ENCODE results near the gene MIA2.

MIA2 gene

DNA sequence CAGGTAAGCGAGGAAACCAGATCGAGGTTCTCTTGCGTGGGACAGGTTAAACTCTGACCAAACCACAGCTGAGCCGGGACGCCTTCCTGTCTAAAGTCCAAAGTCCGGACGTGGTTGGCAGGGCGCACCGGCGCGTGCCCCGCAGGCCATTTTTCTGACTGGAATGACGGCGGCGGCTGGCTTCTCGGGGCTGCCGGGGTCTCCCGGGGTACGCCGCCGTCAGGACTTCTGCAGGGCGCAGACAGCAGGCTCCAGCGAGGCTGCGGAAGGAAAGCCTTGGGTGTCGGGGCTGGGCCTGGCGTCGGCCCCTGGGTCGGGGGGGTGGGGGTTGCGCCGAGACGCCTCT lies 32.8 kb downstream of the MIA2 start:
- peaks cover 40% of the 10 kb centered on the region for H3K4me1 ChIP-seq (ENCODE audit: low read depth, poor library complexity, severe bottlenecking)
- peak overlapping the region; percentile 47 for H2AFZ ChIP-seq (ENCODE audit: low read depth)

GRCh38 chr14:39266871-39267607 lies 33.3 kb downstream of the MIA2 start:
- Histone ChIP-seq H2AFZ (ENCODE audit: low read depth) (peak overlapping the region; percentile 47), H3K27ac (peak overlapping the region; percentile 92), H3K4me1 (ENCODE audit: low read depth, poor library complexity, severe bottlenecking) (peaks cover 46% of the 10 kb centered on the region), H3K79me2 (ENCODE audit: insufficient read depth, low read depth) (peaks cover 50% of the 10 kb centered on the region), H4K20me1 (ENCODE audit: insufficient read depth) (no peaks in the 10 kb centered on the region), H3K4me2 (peak overlapping the region; percentile 76; the same call in 1 of the 2 replicates), H3K27me3 (ENCODE audit: insufficient read depth, low read depth) (no peaks in the 10 kb centered on the region), H3K4me3 (IDR thresholded peaks at IDR 0.05; ENCODE audit: insufficient read depth, low read depth, low read length) (no peak overlapping the region), H3K9ac (peak overlapping the region; percentile 83), H3K36me3 (ENCODE audit: insufficient read depth) (no peaks in the 10 kb centered on the region)
- TF ChIP-seq, protein P1, sequence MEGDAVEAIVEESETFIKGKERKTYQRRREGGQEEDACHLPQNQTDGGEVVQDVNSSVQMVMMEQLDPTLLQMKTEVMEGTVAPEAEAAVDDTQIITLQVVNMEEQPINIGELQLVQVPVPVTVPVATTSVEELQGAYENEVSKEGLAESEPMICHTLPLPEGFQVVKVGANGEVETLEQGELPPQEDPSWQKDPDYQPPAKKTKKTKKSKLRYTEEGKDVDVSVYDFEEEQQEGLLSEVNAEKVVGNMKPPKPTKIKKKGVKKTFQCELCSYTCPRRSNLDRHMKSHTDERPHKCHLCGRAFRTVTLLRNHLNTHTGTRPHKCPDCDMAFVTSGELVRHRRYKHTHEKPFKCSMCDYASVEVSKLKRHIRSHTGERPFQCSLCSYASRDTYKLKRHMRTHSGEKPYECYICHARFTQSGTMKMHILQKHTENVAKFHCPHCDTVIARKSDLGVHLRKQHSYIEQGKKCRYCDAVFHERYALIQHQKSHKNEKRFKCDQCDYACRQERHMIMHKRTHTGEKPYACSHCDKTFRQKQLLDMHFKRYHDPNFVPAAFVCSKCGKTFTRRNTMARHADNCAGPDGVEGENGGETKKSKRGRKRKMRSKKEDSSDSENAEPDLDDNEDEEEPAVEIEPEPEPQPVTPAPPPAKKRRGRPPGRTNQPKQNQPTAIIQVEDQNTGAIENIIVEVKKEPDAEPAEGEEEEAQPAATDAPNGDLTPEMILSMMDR (conservative IDR thresholded peaks at IDR 0.05; ENCODE audit: low read depth, low read length) = no peak

More for the DNA sequence above, 32.8 kb downstream of the MIA2 start:
- H3K4me3 ChIP-seq (IDR thresholded peaks at IDR 0.05; ENCODE audit: insufficient read depth, low read depth, low read length) = no peak overlapping the region
- no peaks in the 10 kb centered on the region for H4K20me1 ChIP-seq (ENCODE audit: insufficient read depth)
- no peaks in the 10 kb centered on the region for H3K36me3 ChIP-seq (ENCODE audit: insufficient read depth)
- H3K27ac ChIP-seq = peak overlapping the region; percentile 92
- H3K27me3 ChIP-seq (ENCODE audit: insufficient read depth, low read depth) = no peaks in the 10 kb centered on the region
- peaks cover 45% of the 10 kb centered on the region for H3K79me2 ChIP-seq (ENCODE audit: insufficient read depth, low read depth)
- TF ChIP-seq, protein P1 (conservative IDR thresholded peaks at IDR 0.05; ENCODE audit: low read depth, low read length) = no peak
- H3K9ac ChIP-seq = peak overlapping the region; percentile 83
- H3K4me2 ChIP-seq = peak overlapping the region; percentile 80; the same call in 1 of the 2 replicates

DNA sequence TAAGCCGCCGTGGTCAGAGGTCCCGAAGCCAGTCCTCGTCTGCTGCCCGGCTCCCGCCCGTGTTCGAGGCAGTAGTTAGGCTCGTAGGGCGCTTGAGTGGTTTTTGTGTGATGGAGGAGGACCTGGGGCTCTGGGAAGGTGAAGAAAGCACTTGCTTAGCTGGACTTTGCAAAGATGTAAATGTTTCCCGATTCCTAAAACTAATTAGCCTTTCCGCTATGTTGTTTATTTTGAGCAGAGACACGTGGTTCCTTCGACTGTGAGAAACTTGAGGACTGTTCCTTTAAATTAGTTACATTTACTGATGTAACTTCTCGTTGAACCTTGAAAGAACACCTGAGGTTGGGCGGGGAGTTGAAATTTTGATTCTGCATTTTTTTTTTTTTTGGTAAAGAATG lies 33.9 kb downstream of the MIA2 start:
- Histone ChIP-seq H3K79me2 (ENCODE audit: insufficient read depth, low read depth) (peaks cover 56% of the 10 kb centered on the region), H3K4me1 (ENCODE audit: low read depth, poor library complexity, severe bottlenecking) (peaks cover 49% of the 10 kb centered on the region), H2AFZ (ENCODE audit: low read depth) (peak overlapping the region; percentile 47; the same call in 1 of the 2 replicates), H3K4me2 (peak overlapping the region; percentile 76), H3K4me3 (IDR thresholded peaks at IDR 0.05; ENCODE audit: insufficient read depth, low read depth, low read length) (no peak overlapping the region), H4K20me1 (ENCODE audit: insufficient read depth) (no peaks in the 10 kb centered on the region), H3K27ac (peak overlapping the region; percentile 92), H3K36me3 (ENCODE audit: insufficient read depth) (no peaks in the 10 kb centered on the region), H3K9ac (peak overlapping the region; percentile 83), H3K27me3 (ENCODE audit: insufficient read depth, low read depth) (no peaks in the 10 kb centered on the region)
- TF ChIP-seq, protein P1 (conservative IDR thresholded peaks at IDR 0.05; ENCODE audit: low read depth, low read length) = no peak

DNA sequence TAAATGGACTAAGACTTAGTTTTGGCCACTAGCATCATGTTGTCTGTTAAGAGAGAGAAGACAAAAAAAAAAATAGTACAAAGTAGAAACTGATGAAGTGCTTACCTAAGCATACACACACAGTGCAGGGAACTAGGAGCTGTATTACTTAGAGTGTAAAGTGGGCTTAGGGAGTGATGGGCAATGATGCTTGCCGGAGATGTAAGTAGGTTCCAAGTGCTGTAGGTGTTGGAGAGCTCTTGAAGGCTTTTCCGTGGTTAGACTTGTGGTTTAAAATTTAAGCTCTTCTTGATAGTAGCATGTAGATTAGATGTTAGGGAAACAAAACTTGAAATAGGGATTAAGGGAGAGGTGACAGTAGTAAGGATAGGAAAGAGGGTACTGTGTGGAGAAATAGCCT lies 34.7 kb downstream of the MIA2 start:
- Histone ChIP-seq H3K4me2 (peak overlapping the region; percentile 76), H3K27me3 (ENCODE audit: insufficient read depth, low read depth) (no peaks in the 10 kb centered on the region), H3K36me3 (ENCODE audit: insufficient read depth) (no peaks in the 10 kb centered on the region), H4K20me1 (ENCODE audit: insufficient read depth) (no peaks in the 10 kb centered on the region), H3K79me2 (ENCODE audit: insufficient read depth, low read depth) (peaks cover 64% of the 10 kb centered on the region), H3K4me3 (IDR thresholded peaks at IDR 0.05; ENCODE audit: insufficient read depth, low read depth, low read length) (no peak overlapping the region), H3K9ac (peak overlapping the region; percentile 83; the same call in 1 of the 2 replicates), H3K27ac (peak overlapping the region; percentile 92; the same call in 1 of the 2 replicates), H3K4me1 (ENCODE audit: low read depth, poor library complexity, severe bottlenecking) (peaks cover 49% of the 10 kb centered on the region), H2AFZ (ENCODE audit: low read depth) (no peak overlapping the region)
- TF ChIP-seq, protein P1 (conservative IDR thresholded peaks at IDR 0.05; ENCODE audit: low read depth, low read length) = no peak
